ENCODE measurements around the gene GNAZ.
"Not testable (repeated sequence)": the region's sequence is repeated elsewhere in the genome, so short reads cannot be mapped to it uniquely, and the experiment has no call there.

GNAZ gene

GRCh38 chr22:23070418-23071229 is at the start of gene GNAZ:
TSS of gene GNAZ (plus strand) at chr22:23070519. CDS start at chr22:23095696, 25,177 bp downstream.
- no peak for DNase-seq (ENCODE audit: extremely low read depth in 1 of 2, low read depth in 1 of 2)

GRCh38 chr22:23020659-23021293 is 49.5 kb upstream of the GNAZ start:
- DNase-seq (ENCODE audit: extremely low read depth in 1 of 2, low read depth in 1 of 2) = no peak

GRCh38 chr22:23021660-23022353 is 48.5 kb upstream of the GNAZ start:
- not testable (repeated sequence) for DNase-seq (ENCODE audit: extremely low read depth in 1 of 2, low read depth in 1 of 2)

DNA sequence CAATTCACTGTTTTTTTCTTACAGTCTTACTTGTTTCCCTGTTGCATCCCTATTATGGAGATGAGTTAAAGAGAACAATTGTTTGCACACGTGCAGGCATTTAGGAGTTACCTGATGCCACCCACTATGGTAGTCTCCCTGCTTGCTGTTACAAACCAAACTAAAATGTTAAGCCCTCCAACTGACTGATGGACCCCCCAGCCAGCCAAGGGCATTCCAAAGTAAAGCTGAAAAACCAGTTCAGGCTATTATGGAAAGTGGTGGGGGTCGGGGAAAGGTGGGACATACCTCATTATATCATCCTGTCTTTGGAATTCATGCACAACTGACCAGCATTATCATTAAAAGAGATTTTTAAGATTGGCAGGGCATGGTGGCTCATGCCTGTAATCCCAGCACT is 47.0 kb upstream of the GNAZ start:
- no peak for DNase-seq (ENCODE audit: extremely low read depth in 1 of 2, low read depth in 1 of 2)

DNA sequence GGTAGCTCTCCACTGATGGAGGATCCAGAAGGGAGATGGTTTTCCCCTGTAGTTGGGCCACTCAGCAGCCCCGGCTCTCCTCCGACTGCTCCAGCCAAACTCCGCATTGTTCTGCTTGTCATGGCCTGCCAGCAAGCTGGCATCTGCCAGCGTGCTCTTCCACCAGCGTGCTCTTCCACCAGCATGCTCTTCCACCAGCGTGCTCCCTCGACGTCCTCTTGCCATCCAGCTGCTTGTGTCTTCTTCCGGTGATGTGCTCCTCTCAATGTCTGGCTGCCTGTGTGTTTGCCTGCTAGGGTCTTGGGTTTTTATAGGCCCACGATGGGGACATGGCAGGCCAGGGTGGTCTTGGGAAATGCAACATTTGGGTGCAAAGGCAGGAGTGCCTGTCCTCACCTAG is 43.5 kb upstream of the GNAZ start:
- DNase-seq (ENCODE audit: extremely low read depth in 1 of 2, low read depth in 1 of 2) = no peak

DNA sequence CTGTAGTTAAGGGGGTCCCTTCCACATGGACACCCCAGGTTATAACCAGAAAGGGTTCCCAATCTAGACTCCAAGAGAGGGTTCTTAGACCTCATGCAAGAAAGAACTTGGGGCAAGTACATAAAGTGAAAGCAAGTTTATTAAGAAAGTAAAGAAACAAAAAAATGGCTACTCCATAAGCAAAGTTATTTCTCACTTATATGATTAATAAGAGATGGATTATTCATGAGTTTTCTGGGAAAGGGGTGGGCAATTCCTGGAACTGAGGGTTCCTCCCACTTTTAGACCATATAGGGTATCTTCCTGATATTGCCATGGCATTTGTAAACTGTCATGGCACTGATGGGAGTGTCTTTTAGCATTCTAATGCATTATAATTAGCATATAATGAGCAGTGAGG is 42.5 kb upstream of the GNAZ start:
- not testable (repeated sequence) for DNase-seq (ENCODE audit: extremely low read depth in 1 of 2, low read depth in 1 of 2)

DNA sequence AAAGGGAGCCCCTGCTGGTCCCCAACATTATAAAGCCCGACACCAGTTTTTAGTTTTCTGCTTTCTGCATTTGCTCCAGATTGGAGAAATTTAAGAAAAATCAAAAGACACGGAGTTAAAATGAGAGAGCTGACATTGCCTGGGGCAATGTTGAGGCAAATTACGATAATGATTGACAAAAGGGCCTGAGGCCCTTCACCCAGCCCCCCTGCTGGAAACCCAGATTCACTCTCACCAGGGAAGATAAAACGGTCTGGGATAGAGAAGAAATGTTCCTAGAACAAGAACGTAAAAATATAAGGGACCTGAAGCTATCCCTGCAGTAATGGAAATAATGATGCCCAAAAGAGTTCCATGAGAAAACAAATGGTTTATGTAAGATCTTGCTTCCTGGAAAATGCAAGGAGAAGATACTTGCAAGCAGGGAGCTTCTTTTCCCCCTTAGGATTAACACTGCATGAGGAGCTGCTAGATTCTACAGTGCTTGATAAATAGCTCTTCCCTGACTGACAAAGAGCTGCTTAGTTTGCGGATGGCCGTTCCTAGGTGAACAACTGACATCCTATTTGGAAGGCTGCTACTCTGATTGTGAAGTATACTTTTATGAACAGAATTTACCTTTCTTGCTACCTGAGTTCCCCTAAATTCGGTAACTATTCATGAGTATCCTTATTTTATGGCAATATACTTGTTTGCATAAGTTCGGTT is 40.6 kb upstream of the GNAZ start:
- no peak for DNase-seq (ENCODE audit: extremely low read depth in 1 of 2, low read depth in 1 of 2)

GRCh38 chr22:23031381-23031780 is 38.9 kb upstream of the GNAZ start:
- DNase-seq (ENCODE audit: extremely low read depth in 1 of 2, low read depth in 1 of 2) = no peak

GRCh38 chr22:23031786-23032185 is 38.5 kb upstream of the GNAZ start:
- DNase-seq (ENCODE audit: extremely low read depth in 1 of 2, low read depth in 1 of 2) = no peak

GRCh38 chr22:23032658-23033057 is 37.7 kb upstream of the GNAZ start:
- no peak for DNase-seq (ENCODE audit: extremely low read depth in 1 of 2, low read depth in 1 of 2)

- no peak for DNase-seq (ENCODE audit: extremely low read depth in 1 of 2, low read depth in 1 of 2)
These were observed 37.0 kb upstream of the GNAZ start for GRCh38 chr22:23033116-23033905.

DNA sequence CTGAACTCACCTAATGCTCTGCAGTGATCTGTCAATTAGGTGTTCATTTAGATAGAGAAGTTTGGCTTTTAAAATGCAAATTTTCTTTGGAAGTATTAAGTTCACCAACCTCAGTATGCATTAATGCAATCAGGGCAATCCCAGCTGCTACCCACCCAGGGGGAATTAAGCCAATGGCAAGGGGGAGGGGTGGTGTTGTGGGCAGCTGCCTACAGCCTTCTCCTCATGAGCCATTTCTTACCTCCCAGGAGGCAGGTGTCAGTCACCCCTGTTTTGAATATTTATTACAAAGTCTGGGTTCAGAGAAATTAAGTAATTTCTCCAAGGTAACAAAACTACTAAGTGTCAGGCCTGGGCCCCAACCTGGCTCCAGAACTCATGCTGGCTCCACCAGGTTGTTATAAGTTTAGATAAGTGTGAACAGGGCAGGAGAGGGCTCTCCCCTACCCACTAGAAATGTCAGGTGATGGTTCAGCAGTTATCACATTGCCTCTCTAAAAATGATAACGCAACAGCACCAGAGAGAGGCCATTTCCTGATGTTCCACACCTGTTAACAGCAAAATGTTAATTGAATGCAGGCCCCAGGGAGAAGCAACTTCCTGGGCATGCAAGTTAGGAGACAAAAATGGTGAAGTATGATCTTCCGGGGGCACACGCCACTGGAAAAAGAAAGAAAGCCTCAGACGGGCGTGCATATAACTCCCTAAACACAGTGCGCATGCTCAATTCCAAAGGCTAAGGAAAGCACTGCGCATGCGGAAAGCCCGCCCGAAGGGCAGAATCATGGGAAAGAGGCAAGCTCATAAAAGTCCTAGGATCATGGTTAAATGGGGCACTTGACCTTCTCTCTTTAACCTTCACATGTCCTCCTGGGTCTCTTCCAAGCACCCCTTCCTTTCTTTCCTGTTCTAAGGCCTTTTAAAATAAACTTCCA is 35.4 kb upstream of the GNAZ start:
- no peak for DNase-seq (ENCODE audit: extremely low read depth in 1 of 2, low read depth in 1 of 2)

- peak in 1 of 2 donors; percentile 25 for DNase-seq (ENCODE audit: extremely low read depth in 1 of 2, low read depth in 1 of 2)
These were observed 34.6 kb upstream of the GNAZ start for GRCh38 chr22:23035557-23036277.

DNA sequence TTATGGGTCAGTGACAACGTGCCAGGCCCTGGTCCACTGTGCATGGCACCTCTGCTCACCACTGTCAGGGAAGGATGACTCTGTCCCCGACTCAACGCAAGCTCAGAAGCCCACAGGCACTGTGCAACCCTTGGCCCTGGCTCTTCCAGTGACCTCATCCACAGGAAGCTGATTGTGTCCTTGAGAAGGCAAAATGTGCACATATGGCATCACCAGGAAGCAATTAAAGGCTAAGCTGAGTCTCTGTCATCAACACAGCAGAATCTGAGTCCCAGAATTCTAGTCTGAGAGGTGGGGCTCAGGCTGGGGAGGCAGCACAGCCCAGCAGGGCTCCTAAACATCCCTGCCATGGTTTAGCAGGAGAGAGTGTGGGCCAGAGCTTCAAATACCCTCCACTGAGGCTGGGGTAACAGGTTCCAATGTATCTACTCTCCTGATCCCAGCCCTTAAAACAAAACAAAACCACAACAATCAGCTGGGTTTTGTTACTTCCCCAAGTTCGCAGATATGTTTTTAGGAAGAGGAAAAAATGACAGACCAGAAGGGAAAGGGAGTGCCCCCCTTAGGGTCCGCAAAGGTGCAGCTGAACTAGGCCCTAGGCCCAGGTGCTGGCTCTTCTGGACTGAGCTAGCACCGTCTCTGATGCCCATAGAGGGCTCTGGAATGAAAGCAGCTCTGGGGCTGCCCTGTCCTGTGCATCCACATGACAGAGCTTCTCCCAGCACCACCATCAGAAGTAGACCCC is 33.5 kb upstream of the GNAZ start:
- no peak for DNase-seq (ENCODE audit: extremely low read depth in 1 of 2, low read depth in 1 of 2)

GRCh38 chr22:23037429-23038333 is 32.6 kb upstream of the GNAZ start:
- DNase-seq (ENCODE audit: extremely low read depth in 1 of 2, low read depth in 1 of 2) = no peak

- no peak for DNase-seq (ENCODE audit: extremely low read depth in 1 of 2, low read depth in 1 of 2)
These were observed 32.0 kb upstream of the GNAZ start for GRCh38 chr22:23038334-23038642.

- DNase-seq (ENCODE audit: extremely low read depth in 1 of 2, low read depth in 1 of 2) = no peak
These were observed 31.4 kb upstream of the GNAZ start for GRCh38 chr22:23038902-23039301.
